ENCODE data around the gene LBX2.

The LBX2 gene, protein sequence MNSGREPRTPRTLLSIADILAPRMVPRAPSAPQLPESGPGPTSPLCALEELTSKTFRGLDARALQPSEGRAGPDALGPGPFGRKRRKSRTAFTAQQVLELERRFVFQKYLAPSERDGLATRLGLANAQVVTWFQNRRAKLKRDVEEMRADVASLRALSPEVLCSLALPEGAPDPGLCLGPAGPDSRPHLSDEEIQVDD

DNA sequence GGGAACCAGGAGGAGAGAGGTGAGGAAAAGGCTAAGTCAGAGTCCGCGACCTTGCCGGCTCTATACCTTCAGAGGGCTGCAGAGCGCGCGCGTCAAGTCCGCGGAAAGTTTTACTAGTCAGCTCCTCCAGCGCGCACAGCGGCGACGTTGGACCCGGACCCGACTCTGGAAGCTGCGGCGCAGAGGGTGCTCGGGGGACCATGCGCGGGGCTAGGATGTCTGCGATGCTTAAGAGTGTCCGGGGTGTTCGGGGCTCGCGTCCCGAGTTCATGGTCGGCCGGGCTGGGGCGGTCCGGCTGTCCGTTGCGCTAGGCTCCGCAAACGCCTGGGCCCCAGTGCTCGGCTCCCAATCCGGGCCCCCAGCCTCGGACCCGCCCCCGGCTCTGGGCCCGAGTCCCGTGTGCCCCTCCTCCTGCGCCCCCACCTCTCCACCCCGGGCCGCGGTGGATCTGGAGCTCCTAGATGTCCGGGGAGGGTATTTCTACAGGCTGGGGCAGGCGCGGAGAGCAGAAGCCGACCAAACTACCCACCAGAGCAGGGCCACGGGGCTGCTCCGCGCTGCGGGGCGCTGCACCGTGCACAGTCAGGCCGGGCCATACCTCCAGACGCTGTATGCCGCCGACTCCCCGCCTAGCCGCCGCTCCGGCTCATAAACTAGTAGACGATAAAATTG is at the start of gene LBX2:
Gene LBX2 (minus strand): TSS at position 337 of the 673 bp plus-strand sequence. CDS start 66 bp downstream, at position 271.
- no peak for DNase-seq (ENCODE audit: low read depth, low spot score)

DNA sequence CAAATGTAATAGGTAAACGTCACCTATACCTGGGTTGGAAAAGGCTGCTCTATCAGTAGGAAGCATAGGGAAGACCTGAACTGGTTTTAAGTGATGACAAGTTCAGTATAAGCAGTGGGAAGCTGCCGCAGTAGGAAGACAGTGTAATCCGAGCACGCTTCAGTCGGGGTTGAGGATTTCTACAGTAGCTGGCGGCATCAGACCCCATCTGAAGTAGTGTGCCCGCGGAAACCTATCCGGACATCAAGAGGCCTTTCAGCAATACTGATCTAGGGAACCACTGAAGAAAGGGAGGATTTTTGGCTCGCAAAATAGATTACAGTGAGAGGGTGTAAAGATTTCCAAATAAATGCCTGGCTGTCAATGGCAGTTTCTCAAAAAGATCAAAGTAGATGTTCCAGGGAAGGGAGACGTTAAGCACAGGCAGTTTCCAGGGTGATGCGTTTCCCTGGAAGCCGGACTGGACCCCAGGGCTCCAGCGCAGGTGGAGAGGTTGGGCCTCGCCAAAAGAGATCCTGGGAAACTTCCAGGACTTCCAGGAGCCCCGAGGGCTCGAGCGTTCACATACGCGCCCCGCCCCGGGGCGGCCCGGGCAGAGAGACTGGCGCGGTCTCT is 49.0 kb upstream of the LBX2 start:
- no peak for DNase-seq (ENCODE audit: low read depth, low spot score)

DNA sequence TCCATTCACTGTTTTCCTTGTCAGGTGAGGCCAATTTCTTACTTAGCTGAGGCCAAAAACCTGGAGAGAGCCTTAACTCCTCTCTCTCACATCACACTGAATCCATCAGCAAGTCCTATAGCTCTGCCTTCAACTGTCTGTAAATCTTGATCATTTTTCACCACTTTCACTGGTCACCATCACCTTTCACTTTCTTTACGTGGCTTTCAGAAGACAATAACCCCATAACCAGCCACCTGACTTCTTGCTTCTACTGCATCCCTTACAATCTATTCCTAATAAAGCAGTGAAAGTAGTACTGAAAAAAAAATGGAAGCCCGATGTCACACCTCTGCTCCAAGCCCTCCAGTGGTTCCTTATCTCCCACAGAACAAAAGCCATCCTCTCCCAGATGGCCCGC is 46.6 kb upstream of the LBX2 start:
- DNase-seq (ENCODE audit: low read depth, low spot score), result no peak

DNA sequence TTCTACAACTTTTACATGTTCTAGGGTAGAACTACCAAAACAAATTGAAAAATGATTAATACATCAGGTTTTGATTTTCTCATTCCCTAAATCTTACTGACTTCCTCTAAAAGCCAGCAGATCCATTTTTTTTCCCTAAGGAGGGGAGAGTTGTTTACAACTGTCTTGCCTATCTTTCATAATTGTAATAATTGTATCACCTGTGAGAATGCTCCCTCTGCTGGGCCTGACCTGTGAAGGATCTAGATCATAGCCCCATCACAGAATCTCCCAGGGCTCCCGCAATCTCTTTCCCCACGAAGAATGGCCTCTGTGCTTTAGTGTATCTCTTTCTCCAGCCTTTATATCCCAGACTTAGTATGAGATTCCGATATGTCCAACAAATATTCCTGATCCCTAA is 45.2 kb upstream of the LBX2 start:
- no peak for DNase-seq (ENCODE audit: low read depth, low spot score)

DNA sequence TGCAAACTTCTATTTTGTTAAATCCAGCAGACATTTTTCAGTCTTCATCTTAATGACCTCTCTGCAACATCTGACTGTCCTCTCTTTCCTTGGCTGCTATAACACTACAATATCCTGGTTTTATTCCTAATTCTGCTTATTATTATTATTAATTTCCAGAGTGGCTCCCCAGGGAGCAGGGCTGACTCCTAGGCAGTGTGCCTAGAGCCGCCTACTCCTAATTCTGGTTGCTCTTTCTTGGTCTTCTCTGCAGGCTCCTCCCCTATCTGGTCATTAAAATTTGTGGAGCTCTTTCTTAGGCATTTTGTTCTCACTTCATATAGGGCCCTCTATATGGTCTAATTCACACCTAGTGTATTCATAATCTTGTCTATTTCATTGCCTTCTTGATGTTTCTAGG is 43.6 kb upstream of the LBX2 start:
- DNase-seq (ENCODE audit: low read depth, low spot score), result no peak

DNA sequence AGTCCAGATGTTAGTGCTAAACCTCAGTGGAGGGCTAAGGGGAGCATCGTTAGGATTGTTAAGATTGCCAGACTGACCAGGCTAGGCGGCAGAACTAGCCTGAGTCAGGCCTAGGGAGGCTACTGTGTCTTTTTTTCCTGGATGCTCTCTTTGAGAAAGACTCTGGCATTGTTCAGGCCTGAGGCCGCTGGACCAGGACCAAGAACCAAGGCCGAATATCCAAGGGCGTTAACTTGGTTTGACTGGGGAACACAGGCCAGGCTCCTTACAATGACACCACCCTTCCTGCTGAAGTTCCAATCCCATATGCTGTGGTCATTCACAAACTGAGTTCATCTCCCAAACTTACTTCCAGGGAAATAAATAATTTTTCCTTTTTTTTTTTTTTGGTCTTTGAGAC is 40.9 kb upstream of the LBX2 start:
- no peak for DNase-seq (ENCODE audit: low read depth, low spot score)

DNA sequence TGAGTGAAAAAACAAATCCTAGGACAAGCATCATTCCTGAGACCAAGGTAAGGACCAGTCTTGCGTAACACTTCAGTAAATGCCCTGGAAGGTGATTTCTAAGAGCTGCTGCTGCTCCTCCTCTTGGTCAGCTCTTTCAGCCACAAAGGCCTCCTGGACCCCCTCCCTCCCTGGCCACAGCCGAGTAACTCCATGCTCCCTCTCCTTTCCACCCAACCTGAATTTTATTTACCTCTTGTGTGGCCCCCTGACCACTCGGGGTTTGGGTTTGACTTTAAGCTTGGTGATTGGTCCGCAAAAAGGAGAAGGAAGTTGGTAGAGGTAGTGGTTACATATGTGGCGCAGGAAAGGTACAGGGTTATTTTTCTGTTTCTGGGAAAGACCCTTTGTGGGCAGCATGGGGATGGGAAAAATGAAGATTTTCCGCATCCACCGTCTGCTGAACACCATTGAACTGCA is 39.5 kb upstream of the LBX2 start:
- no peak for DNase-seq (ENCODE audit: low read depth, low spot score)

DNA sequence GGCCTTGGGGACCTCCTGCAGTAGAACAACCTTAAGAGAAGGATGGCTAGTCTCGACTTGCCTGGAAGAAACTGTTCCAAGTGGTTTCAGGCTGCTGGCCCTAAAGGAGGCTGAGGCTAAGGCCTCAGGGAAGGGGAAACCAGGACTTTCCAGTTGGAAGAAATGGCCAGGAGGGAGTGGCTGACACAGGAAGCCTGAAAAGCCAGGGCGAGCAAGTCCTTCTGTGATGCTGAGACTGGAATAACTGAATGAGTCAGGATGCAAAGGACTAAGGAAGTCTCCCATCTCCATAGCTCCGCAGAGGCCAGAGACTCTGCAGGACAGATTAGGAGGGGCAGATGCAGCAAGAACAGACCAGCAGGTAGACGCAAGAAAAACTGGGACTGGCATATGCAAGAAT is 37.7 kb upstream of the LBX2 start:
- no peak for DNase-seq (ENCODE audit: low read depth, low spot score)

DNA sequence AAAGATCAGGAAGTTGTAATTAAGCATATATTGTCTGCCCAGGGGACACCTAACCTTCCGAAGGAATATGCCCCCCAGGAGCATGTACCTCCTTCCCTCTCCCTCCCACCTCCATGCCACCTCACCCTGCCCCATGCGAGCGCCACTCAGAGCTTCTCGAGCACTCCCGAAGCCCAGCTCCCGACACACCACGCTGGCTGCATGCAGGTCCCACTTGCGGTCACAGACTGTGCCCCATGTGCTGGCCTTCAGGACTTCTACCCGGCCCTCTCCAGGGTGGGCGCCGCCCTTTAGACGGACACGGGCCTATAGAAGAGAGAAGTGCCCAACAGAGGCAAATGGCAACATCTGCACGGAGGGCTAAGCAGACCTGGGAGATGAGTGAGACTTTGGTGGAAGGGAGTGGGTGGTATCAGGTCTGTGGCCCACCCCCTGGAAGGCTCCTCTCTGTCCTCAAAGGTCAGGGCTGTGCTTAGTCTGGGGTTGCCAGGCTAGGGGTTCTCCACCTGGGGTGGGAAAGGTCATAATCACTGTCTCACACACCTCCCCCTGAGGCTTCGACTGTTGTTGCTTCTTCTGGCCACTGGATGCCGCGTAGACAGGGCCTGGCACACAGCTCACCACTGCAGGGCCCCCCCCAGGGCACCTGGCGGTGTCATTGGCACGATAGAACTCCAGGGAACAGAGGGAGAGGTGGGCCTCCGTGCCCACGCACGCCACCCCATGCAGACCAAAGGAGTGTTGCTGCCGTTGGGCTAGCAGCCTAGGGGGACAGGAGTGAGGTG is 37.0 kb upstream of the LBX2 start:
- no peak for DNase-seq (ENCODE audit: low read depth, low spot score)

DNA sequence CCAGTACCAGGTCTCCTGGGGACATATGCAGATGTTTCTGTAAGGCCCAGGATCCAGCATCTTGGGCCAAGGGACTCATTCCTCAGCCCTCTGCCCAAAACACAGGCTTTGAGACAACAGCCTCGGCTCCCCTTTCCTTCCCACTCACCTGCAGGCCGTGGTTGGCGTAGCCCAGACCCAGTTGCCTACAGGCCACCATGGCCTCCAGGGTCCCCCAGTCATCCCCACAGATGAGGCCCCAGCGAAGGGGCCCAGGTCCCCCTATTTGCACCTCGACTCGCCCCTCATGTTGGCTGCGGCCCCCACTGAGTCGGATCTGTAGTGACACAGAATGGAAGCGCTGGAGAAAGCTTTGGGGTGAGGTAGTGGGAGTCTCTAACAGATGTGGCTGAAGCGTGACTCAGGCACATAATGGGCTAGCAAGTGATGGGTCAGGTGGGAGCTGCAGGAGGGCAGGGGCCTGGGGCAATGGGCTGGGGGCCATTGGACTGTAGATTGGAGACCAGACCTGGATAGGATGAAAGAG is 36.1 kb upstream of the LBX2 start:
- DNase-seq (ENCODE audit: low read depth, low spot score), result no peak

DNA sequence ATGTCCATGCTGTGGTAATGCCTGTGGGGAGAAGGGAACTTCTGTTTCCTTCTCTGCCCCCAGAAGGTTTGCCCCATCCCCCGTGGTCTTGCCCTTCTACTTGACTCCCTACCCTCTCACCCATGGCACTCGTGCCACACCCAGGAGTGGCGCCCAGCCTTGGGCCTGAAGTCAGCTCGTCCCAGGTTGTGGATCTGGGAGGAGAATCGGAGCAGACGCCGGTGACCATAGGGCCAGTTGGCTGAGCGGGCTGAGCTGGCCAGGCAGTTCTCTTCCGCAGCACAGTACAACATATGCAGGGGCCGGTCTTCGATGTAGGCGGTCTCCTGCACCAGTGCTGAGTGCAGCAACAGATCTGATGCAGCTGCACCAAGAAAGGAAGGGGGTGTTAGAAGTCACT is 35.0 kb upstream of the LBX2 start:
- DNase-seq (ENCODE audit: low read depth, low spot score), result no peak

DNA sequence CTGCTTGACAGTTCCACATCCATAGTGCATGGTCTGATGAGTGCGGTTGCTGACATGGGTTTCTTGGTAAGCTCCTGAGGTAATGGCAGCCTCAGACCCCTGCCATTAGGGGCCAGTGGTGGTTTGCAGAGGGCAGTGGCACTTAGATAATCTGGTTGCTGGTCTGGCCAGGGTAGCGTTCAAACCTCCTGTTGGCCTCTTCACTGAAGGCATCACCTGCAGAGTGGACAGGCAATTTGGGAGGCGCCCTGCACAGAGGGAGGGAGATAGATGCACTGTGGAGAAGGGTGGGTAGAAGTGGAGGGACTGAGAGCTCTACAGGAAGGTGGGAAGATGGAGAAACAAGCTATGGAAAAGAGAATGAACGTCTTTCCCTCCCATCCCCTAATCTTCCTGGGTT is 34.1 kb upstream of the LBX2 start:
- DNase-seq (ENCODE audit: low read depth, low spot score), result no peak

DNA sequence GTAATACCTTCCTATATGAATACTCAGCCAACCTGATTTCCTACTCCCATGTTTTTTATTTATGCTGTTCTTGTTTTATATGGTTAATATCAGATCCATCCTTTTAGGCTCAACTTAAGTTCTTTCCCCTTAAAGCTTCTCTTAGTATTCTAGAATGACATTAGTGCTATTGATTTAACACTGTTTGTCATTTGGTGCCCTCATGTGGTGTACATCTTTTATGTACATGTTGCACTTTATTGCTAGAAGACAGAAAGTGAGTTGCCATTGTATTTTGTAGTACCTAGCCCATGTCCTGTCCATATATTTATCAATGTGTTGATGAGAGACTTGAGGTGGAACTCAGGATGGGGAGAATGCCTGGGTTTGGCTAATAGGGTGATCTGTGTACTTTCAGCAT is 32.8 kb upstream of the LBX2 start:
- DNase-seq (ENCODE audit: low read depth, low spot score), result no peak

DNA sequence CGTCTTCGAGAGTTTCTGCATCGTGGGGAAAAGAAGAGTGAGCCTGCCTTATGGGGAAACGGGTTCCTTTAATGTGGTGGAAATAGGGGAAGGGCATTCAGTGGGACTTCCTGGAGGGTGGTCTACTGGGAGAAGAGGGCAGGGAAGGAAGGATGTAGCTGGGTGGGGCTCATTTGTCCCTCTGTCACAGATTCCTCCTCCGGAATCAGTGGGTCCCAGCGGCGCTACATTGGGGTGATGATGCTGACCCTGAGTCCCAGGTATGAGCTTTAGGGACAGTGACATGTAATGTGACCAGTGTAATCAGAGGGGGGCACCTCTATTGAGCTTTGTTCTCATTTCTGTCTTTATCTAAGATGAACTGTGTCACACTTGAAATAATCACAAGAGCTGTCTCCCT is 32.3 kb upstream of the LBX2 start:
- no peak for DNase-seq (ENCODE audit: low read depth, low spot score)

DNA sequence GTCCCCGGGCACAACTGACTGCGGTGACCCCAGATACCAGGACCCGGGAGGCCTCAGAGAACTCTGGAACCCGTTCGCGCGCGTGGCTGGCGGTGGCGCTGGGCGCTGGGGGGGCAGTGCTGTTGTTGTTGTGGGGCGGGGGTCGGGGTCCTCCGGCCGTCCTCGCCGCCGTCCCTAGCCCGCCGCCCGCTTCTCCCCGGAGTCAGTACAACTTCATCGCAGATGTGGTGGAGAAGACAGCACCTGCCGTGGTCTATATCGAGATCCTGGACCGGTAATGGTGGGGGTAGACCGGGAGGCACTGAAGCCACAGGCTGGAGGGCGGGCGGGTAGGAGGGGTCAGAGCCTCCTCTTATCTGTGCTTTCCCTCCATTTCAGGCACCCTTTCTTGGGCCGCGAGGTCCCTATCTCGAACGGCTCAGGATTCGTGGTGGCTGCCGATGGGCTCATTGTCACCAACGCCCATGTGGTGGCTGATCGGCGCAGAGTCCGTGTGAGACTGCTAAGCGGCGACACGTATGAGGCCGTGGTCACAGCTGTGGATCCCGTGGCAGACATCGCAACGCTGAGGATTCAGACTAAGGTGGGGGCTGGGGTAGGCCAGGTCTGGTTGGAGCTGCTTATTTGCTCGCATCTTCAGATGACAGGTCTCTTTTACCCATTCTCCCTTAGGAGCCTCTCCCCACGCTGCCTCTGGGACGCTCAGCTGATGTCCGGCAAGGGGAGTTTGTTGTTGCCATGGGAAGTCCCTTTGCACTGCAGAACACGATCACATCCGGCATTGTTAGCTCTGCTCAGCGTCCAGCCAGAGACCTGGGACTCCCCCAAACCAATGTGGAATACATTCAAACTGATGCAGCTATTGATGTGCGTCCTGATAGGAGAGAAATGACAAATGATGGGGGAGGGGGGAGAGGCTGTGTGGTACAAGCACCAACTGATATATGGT is 31.1 kb upstream of the LBX2 start:
- no peak for DNase-seq (ENCODE audit: low read depth, low spot score)

DNA sequence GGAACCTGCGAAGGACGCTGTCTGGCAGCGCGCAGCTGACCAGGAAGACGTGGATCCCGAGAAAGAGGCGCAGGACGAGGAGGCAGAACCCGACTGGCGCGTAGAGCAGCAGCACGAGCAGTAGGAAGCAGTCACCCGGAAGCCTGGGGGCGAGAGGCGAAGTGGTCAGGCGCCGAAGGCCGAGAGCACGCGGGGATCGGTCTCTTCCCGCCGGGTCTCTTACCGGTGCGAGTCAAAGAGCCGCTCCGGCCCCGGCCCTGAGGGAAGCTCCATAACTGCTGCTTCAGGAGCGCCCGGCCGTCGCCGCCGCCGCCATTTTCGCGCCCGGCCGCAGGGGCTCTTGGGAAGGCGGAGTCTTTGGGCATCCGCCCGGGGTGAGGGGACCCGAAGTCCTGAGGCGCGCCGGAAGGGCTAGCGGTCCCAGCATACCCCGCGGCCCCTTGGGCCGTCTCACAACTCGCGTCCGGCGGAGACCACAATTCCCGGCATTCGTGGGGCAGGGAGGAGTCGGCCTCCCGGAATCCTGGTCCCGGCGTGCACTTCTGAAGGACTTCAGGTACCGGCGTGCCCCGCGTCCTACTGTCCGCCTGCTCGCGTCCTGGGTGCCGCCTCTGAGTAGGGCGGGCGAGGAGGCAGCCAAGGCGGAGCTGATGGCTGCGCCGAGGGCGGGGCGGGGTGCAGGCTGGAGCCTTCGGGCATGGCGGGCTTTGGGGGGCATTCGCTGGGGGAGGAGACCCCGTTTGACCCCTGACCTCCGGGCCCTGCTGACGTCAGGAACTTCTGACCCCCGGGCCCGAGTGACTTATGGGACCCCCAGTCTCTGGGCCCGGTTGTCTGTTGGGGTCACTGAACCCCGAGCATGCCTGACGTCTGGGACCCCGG is 30.2 kb upstream of the LBX2 start, which contains the start of the genes AUP1 and HTRA2:
Gene AUP1 (minus strand): TSS at position 350 of the 882 bp plus-strand sequence. CDS start 77 bp downstream, at position 273.
Gene HTRA2 (plus strand): TSS at position 577 of the 882 bp plus-strand sequence. CDS start 74 bp downstream, at position 651.
- peak; percentile 99 for DNase-seq (ENCODE audit: low read depth, low spot score)

DNA sequence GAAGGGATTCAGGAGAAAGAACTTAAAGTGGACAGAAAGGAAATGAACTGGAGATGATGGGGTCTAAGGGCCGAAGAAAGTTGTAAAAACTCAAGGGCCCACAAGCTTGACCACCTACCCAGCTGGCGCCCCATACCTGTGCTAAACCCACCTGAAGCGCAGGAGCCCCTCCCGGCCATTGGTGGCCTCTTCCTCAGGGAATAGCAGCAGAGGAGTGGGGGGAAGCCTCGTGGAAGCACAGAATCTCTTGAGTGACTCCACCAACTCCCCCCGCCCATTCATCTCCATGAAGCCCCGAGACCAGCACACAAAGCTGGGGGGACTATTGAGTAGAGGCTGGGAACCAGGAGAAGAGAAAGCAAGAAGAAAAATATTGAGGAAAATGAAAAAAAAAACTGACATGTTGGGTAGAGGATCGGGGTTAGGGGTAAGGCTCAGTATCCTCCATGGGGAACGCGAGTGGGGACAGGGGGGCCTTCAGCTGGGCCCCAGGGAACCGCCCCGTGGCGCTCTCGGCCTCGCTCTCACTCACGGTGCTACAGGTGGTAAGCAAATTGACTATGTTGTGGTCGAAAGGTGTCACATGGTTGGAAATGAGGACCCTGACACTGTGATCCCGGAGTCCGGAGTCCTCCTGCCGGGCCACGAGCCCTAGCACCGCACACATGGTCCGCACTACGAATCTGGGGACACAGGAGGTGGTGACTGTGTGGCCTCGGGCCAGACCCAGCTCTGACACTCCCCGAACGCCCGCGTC is 29.4 kb upstream of the LBX2 start:
- DNase-seq (ENCODE audit: low read depth, low spot score), result no peak

DNA sequence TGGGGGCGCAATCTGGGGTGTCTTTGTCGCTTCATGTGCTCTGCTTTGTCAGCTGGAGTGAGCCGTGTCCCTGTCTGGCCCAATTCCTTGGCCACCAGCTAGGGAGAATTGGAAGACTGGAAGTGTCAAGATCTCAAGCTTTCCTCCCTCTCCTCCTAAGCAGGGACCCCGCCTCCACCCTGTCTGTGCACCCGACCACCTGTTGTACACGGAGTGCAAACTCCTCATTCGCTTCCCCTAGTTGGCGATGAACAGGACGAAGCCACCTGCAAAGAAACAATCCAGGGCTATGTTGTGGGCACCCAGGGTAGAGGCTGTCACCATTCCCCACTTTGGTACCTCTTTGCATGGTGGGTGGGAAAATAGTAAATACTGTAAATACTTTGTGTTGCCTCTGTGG is 28.3 kb upstream of the LBX2 start:
- DNase-seq (ENCODE audit: low read depth, low spot score), result no peak

DNA sequence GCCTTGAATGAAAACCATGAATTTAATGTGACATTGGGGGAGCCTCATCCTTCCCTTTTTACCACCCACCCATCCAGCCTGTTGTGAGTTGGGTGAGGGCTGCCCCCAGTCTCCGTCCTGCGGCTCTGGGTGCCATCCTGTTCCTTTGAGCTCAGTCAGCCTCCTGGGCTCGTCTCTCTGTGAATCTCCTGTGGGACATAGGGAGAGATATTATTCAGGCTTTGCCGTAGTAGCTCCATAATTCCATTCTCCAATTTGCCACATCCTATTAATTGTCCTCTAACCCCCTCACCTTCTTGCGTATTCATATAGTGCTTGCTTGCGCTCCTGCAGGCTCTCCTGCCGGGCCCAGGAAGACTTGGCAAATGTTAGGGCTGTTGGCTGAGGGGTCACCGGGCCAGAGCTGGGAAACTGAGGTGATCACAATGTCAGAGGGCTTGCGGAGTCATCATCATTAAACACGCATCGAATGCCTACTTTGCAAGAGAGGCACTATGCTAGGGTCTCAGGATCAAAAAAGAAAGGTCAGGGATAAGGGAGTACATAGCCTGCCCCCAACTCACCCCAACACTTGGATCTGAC is 27.3 kb upstream of the LBX2 start:
- DNase-seq (ENCODE audit: low read depth, low spot score), result no peak
